Endometrial microvascular endothelial cells (primary cell): Measurements from ENCODE around the gene LLGL2. TPM values are rescaled to one million over a fixed set of nuclear protein-coding genes. Genes with fewer than 3 reads are reported as not detected.
"Not testable (repeated sequence)": the region's sequence is repeated elsewhere in the genome, so short reads cannot be mapped to it uniquely, and the experiment has no call there.

Source experiments
- in situ Hi-C: cut with HindIII; loops from 2 replicates; pipeline ENCODE4 v1.10.0; 2017; ENCODE audit warnings: low sequenced_read_pairs, low pct_unique_long_range_greater_than_20kb; ENCODE audit errors: inconsistent ontology term
- total RNA-seq: library from RNA; depleted of rRNA; stranded (reverse); fragments of >200 nt; gene quantifications from one replicate; pipeline ENCODE4 v1.2.3, GENCODE V29; 2015; ENCODE audit errors: inconsistent ontology term

The LLGL2 gene
- total RNA-seq, 1 donor from 2014 or later, result 1.2 TPM

DNA sequence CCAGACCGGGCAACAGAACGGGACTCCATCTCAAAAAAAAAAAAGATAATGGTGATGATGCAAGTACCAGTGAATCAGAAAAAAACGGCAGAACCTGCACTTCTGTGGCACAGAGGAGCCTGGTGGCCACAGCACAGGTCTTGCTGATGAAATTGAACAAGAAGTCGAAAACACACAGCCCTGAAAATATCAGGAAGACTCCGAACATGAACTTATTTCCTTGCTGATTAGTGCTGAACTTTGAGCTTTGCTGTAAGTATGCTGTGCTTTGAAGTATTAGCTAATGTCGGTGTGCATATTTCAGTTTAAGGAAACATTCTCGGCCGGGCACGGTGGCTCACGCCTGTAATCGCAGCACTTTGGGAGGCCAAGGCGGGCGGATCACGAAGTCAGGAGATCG is 51.2 kb downstream of the LLGL2 start:
- in situ Hi-C loops, result no loop called here

DNA sequence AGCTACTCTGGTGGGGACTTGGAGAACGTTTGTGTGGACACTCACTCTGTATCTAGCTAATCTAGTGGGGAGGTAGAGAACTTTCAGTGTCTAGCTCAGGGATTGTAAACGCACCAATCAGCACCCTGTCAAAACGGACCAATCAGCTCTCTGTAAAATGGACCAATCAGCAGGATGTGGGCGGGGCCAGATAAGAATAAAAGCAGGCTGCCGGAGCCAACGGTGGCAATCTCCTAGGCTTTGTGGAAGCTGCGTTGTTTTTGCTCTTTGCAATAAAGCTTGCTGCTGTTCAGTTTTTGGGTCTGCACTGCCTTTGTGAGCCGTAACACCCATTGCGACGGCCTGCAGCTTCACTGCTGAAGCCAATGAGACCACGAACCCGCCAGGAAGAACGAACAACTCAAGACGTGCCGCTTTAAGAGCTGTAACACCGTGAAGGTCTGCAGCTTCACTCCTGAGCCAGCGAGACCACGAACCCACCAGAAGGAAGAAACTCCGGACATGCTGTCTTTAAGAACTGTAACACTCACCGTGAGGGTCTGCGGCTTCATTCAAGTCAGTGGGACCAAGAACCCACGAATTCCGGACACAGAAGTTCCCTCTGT is 55.7 kb downstream of the LLGL2 start:
- in situ Hi-C loops, result not testable (repeated sequence)

DNA sequence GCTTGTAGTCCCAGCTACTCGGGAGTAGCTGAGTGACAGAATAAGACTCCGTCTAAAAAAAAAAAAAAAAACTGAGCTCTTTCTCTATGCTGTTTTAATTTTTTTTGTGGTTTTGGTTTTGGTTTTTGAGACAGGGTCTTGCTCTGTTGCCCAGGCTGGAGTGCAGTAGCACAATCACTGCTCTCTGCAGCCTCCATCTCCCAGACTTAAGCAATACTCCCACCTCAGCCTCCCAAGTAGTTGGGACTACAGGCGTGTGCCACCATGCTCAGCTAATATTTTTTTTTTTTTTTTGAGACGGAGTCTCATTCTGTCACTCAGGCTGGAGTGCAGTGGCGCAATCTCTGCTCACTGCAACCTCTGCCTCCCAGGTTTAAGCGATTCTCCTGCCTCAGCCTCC is 57.7 kb downstream of the LLGL2 start:
- in situ Hi-C loops, result not testable (repeated sequence)

DNA sequence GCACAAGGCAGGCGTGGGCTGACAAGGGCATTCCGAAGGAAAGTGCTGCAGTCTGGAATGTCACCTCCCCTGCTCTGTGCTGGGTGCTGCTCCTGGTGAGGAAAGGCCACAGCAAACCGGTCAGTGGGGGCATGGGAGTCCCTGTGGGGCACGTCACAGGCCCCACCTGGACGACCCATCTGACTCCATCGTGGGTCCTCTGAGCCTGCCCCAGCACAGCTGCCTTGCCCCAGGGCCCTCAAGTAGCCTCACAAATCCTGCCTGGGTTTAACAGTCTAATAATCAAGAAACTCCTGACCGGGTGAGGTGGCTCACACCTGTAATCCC is 59.3 kb downstream of the LLGL2 start:
- in situ Hi-C loops, result no loop called here

DNA sequence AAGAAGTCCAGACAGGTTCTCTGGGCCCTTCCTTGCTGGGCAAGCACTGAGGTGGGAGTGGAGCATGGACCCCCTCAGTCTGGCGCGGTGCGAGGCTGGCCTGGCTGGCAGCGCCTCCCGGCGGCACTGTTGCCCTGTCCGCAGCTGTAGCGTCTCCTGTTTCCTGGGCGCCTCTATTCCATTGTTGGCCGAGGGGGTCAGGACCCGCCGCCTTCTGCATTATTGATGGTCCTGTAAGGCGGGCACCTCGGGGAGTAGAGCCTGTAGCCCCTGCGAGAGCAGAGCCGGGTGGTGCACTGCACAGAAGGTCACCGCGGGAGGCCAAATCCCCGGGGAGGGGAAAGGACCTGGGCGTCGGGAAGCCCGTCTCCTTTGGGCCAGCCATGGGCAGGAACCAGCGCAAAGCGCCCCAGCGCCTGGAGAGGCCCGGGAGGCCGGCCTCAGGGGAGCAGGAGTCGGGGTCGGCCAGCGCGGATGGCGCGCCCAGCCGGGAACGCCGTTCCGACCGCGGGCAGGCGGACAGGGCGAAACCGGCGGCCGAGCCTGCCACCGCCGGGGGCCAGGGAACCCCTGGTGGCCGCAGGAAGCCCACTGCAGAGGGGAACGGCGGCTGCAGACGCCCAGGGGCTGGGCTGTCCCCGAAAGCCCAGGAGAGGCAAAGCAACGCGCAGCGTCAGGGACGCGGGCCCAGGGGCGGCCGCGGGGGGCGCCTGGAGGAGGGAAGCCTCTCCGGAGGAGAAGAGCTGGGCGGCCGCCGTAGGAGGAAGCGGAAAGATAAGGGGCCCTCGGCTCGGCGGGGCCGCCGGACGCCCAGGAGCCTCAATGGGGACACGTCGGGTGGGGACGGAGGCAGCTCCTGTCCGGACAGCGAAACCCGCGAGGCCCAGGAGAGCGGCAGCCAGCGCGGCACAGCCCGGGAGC is 62.4 kb downstream of the LLGL2 start, which contains the start of gene MYO15B:
Gene MYO15B (plus strand): TSS at position 126 of the 921 bp plus-strand sequence. CDS start 258 bp downstream, at position 384.
- in situ Hi-C loops, result no loop called here

DNA sequence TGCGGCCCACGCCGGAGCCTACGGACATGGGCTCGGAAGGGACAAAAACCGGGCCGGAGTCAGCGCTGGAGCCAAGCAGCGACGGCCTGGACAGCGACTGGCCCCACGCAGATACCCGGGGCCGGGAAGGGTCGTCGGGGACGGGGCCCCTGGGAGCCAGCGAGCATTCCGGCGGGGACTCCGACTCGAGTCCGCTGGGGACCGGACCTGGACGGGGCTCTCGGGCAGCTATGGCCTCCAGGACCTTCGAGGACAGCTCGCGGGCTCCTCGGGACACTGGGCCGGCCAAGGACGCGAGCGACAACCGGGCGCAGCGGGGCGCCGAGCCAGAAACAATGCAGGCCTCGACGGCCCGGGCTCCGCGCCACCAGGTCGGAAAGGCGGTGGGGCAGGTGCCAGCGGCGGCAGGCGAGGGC is 63.1 kb downstream of the LLGL2 start:
- in situ Hi-C loops, result no loop called here

DNA sequence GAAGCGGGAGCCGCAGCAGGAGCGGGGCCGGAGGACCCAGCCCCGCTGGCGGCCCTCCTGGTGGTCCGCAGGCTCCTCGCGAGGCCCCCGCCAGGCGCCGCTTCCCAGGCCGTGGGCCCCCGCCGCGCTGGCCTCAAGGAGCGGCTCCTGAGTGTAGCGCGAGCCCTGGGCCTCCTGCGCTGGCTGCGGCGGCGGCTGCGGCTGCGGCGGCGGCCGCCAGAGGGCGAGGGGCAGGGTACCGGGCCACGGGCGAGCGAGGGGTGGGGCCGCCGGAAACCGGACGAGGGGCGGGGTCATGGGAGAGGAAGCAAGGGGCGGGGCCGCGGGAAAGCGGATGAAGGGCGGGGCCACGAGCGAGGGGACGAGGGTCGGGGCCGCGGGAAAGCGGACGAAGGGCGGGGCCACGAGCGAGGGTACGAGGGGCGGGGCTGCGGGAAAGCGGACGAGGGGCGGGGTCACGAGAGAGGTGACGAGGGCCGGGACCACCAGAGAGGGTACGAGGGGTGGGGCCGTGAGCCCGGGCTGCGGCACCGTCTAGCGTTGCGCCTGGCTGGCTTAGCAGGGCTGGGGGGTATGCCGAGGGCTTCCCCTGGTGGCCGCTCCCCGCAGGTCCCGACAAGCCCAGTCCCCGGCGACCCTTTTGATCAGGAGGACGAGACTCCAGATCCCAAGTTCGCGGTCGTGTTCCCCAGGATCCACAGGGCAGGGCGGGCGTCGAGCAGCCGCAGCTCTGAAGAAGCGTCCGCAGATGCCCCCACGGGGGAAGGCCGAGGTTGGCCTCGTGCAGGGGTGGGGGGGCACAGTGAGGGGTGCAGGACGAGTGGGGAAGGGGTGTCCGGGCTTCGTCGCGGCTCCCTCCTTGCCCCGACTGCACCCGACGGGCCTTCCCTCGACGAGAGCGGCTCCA is 63.8 kb downstream of the LLGL2 start:
- in situ Hi-C loops, result no loop called here

DNA sequence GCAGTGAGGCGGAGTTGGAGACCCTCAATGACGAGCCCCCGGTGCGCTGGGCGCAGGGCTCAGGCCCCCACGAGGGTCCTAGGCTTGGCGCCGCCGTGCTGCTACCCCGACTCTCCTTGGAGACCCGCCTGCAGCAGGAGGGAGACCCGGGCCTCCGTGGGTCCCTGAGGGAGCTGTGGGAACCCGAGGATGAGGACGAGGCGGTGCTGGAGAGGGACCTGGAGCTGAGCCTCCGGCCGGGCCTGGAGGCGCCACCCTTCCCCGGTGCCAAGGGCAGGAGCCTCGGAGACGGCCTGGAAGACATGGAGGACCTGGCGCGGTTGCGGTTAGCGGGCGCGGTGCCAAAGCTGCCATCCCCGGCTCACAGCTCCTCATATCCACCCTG is 64.4 kb downstream of the LLGL2 start:
- in situ Hi-C loops, result no loop called here

DNA sequence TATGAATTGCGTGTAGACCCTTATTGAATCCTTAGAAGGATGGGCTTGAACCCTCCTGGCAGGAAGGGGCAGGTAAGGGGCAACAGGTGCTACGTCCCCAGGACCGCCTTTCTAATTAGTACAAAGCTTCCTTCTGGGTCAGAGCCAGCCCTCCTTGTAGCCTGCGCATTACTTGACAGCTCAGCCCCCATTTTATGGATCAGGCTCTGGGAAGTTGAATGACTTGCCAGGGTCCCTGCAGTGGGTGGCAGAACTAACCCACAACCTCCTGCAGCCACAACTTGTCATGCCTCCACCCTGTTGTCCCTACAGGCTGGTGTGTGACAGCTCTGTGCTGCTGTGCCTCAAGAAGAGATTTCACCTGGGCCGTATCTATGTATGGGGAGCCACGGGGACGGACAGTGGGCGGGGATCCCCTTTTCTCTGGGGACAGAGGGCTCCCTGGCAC is 64.8 kb downstream of the LLGL2 start:
- in situ Hi-C loops, result no loop called here

DNA sequence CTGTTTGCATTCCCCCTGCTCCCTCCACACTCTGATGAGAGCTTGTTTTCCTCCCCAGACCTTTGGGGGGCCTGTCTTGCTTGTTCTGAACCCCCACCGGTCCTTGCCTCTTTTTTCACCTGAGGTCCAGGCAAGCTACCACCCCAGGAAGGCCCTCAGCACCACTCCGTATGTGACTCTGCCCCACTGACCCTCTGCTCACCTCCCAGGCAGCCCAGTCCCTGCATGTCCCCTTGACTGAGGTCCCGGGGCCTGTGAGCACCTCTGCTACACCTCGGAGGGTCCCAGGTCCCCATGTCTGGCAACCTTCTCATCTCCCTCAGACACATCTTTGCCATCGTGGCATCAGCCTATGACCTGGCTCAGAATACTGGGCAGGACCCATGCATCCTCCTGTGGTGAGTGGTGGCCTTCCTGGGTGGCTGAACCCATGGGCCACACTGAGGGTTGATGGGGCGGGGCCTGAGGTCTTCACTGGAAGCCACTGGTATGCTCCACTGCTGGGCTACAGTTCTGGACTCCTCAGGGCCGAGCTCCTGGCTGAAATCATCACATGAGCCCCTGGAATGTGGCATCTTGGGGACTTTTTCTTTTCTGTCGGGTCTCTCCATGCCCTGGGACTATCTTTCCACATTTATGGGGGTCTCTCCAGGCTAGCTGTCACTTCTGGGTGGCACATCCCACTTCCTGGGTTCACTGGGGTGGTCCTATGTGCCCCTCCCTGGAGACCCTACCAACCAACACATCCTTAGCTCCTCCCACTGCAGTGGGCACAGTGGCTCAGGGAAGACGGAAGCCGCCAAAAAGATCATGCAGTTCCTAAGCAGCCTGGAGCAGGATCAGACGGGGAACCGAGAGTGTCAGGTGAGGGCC is 65.6 kb downstream of the LLGL2 start:
- in situ Hi-C loops, result no loop called here

DNA sequence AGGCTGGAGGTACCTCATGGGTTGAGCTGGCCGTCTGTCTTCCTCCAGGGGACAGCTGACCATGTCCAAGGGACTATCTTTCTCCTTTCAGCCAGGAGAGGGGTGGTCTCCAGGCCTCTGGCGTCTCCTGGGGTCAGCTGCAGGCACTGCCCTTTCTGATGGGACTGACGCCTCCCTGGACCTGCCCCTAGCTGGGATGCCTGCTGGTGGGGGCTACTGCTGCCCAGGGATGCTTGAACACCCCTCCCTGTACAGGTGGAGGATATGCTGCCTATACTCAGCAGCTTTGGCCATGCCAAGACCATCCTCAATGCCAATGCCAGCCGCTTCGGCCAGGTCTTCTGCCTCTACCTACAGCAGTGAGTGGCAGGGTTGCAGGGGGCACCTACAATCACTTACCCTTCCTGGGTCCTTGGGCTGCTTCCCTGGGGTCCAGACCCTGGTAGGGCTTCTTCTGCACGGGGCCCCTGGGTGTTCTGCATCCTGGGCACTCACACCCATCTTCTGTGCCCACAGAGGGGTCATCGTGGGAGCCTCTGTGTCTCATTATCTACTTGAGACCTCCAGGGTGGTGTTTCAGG is 66.3 kb downstream of the LLGL2 start:
- in situ Hi-C loops, result no loop called here

DNA sequence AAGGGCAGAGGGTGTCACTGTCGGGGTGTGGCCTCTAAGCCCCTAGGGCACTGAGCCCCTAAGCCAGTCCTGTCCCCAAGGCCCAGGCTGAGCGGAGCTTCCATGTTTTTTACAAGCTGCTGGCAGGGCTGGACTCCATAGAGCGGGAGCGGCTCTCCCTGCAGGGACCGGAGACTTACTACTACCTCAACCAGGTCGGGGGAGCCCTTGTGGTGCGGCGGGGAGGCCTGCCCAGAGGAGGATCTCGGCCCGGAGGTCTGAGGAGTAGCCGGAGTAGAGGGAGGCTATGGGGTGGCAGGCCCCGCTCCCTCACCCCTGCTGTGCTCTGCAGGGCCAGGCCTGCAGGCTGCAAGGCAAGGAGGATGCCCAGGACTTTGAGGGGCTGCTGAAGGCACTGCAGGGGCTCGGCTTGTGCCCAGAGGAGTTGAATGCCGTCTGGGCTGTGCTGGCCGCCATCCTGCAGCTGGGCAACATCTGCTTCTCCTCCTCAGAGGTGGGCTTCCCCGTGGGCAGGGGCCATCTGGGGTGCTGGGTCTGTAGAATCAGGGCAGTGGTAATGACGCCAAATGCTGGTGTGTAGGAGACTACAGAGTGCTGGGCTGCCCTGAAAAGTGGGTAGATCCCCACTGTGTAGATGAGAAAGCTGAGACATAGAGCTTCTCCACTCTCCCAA is 67.0 kb downstream of the LLGL2 start:
- in situ Hi-C loops, result no loop called here

DNA sequence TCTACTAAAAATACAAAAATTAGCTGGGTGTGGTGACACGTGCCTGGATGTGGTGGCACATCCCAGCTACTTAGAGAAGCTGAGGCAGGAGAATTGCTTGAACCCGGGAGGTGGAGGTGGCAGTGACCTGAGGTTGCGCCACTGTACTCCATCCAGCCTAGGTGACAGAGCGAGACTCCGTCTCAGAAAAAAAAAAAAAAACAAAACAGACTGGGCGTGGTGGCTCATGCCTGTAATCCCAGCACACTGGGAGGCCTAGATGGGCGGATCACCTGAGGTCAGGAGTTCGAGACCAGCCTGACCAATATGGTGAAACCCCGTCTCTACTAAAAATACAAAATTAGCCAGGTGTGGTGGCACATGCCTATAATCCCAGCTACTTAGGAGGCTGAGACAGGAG is 67.9 kb downstream of the LLGL2 start:
- in situ Hi-C loops, result not testable (repeated sequence)

DNA sequence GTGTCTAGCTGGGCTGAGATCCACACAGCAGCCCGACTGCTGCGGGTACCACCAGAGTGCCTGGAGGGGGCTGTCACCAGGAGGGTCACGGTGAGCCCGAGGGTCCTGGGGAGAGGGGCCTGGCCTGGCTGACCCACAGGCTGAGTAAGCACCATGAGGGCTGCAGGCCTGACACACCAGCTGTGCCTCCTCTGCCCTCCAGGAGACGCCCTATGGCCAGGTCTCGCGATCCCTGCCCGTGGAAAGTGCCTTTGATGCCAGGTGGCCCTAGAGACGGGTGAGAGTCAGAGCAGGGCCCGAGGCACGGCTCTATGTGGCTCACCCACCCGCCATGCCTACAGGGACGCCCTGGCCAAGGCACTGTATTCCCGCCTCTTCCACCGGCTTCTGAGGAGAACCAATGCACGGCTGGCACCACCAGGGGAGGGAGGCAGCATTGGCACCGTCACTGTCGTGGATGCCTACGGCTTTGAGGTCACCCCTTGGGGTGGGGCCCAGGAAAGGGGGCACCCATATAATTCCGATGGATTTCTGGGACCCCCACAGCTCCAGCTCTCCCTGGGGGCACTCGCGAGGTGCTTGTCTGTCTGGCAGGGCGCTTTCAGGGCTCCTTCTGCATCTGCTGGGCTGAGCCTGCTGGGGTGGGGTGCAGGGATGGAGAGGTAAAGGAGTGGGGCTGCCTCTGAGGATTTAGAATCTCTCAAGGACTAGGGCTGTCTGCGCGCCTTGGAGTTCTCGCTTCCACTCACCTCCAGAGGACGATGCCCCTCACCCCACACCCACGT is 69.2 kb downstream of the LLGL2 start:
- in situ Hi-C loops, result no loop called here

DNA sequence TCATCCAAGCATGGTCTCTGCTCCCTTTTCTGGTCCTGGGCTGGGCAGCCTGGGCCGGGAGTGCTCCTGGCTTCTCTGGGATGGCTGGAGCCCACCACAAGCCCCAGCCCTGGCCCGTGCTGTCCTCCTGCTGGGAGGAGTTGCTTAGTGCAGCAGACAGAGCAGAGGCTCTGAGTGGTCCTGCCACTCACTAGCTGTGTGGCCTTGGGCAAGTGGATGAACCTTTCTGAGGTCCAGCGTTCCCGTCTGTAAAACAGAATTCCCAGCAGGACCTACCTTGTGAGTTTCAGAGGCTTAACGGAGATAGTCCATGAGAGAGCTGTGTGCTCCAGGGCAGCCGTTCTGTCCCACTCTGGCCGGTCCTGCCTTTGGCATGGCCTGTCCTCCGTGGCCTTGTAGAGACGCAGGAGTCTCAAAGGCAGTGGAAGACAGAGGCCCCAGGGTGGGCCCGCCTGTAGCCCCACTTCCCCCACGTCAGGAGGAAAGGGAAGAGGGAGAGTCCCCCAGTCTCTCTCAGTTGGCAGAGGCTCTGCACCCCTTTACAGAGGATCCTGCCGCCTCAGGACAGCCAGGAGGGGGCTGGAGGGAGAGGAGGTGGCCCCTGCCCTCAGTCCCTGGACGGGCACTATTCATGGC is 69.9 kb downstream of the LLGL2 start:
- in situ Hi-C loops, result no loop called here

DNA sequence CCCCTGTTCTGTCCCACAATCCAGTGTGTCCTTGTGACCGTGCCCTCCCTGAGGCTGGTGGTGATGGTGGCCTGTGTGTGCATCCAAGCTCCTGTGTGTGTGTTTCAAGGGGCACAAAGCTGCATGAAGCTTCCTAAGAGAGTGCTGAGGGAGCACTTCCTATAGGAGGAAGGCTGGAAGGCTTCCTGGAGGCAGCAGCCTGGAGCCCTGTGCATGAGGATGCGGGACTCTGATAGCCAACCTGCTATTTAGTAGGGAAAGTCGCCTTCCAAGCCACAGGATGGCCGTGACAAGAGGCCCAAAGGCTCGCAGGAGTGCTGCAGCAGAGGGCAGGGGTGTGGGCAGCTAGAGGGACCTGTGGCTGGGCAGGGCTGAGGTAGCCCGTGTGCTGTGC is 70.4 kb downstream of the LLGL2 start:
- in situ Hi-C loops, result no loop called here
